Astrocyte of the hippocampus (primary cell): ENCODE measurements around the gene HPS1.

Source experiments
- DNase-seq: peaks from one replicate; pipeline ENCODE4 v3.0.0; 2011; ENCODE audit warnings: low read depth, low spot score

HPS1 gene

GRCh38 chr10:98432330-98432729 lies 14.4 kb downstream of the HPS1 start:
- DNase-seq = no peak

- DNase-seq = no peak
Measured at GRCh38 chr10:98431016-98431415, 15.7 kb downstream of the HPS1 start.

GRCh38 chr10:98430427-98430826 lies 16.3 kb downstream of the HPS1 start:
- DNase-seq = no peak

GRCh38 chr10:98429320-98430072 lies 17.2 kb downstream of the HPS1 start:
- no peak for DNase-seq

- DNase-seq = no peak
Measured at GRCh38 chr10:98427011-98427515, 19.7 kb downstream of the HPS1 start.

DNA sequence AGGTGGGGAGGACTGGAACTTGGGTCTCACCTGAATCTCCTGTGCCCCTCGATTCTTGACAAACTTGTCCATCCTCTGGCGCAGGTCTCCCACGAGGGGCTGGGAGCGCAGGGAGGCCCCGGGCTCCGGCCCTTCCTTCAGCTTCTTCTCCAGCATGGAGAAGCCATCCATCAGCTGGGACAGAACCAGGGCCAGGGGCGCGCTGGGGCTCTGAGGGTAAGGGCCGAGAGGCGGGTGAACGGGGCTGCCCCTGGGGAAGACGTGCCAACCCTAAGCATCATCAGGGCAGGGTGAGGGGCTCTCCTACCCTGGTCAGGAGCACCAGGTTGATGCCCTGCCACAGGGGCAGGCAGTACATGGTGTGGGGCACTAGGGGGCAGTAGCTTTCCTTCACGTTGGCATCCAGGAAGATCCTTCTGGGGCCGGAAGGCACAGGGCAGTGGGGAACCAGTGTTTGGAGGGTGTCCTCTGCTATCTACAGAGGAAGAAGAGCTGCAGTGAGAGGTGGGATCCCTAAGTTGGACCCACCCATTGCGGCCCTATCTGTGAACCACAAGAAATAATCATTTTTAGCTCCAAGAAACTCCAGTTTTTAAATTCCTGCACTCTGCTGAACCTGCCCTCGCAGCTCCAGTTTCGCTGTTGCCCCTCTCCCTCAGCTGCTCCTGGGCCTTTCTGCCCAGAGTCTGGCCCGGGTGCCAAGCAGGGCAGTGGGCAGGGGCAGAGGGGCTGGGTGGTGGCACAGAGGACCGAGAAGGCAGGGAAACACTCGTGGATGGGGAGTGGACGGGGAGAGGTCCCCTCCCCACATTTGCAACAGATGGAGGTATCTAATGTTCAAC lies 21.0 kb downstream of the HPS1 start:
- peak; percentile 50 for DNase-seq

DNA sequence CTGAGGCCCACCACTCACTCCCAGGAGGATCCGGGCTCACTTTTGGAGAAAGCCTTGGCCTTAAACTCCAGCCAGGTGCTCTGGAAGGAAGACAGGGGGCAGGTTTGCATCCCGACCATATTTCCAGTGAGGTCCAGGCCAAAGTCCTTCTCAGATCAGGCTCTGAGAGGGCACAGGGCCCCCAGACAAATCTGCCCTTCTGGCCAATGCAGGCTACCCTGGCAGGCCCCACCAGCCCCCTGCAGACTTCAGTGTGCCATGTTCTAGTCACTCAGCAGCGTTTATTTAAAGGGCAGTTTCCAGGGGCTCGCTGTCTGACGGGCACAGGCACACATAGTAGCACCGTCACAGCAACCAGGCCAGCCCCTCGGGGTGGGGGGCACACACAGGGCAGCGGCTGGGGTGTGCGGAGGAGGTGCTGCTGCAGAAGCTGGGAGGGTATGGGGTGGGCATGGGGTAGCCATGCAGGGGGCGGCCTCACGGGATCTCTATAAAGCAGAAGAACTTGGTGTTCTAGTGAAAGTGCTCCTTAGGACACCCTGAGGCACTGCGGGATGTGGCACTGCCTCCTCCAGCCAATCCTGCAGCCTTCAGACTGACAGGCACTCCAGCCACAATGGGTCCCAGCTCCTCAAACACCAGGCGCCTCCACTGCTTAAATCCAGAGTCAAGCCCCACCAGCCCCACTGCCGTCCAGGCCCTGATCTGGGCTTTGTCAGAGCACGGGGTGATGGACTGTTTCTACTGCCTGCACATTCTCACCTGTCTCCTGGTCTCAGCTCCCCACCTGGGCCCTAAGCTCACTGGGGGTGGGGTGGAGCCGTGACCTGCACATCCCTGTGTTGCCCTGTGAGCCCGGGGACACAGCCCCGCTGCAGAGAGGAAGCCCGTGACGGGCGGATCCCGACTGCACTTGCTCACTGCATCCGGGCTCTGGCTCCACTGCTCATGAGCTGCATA lies 22.2 kb downstream of the HPS1 start:
- no peak for DNase-seq

GRCh38 chr10:98423691-98424120 lies 23.0 kb downstream of the HPS1 start:
- DNase-seq = no peak

GRCh38 chr10:98422182-98422581 lies 24.6 kb downstream of the HPS1 start:
- DNase-seq = no peak

DNA sequence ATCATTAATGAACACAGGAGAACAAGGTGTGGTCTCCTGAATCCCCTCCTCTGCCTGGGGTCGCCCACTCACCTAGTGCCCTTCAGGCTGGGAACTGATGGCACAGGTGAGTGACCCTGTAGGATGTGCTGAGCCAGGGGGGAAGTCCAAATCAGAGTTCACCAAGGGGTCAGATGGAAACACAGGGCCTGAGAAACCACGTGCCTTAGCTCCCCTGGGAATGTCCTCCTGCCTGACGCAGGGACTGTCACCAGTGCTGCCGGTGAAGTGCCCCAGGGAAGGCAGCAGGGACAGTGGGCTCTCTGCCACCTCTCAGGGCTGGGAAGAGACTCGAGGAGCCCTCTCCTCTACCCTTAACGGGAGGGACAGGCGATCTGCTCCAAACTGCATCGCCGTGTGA lies 25.9 kb downstream of the HPS1 start:
- DNase-seq = no peak

- DNase-seq = no peak
Measured at GRCh38 chr10:98419469-98420261, 27.1 kb downstream of the HPS1 start.

- DNase-seq = no peak
Measured at GRCh38 chr10:98418665-98419468, 27.9 kb downstream of the HPS1 start.

DNA sequence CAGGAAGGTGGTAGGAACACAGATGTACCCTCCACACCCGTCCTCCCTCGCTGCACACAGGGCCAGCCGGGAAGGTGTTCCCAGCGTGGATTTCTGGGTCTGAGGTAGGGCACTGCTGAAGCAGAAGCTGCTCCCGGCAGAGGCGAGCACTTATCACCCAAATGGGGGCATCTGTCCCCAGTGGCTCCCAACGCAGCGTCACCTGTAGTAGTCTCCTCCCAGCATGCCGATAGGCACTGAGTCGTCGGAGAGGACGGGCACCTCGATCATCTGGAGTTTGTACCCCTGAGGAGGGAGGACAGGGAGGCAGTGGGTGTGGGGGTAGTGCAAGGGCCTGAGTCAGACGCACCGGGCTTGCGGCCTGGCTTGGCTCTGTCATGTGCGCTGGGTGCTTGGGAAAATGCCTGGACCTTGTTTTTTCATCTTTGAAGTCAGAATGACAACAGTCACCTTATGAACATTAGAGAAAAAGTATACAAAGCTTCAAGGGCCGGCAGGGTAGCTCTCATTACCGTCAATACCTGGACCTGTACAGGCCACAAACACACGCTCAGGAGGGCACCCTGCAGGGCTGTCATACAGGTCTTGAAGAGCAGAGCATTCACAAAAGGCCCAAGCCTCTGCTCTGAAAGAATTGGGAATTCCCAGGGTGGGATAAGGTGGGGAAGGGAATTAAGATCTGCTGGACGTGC lies 28.6 kb downstream of the HPS1 start:
- DNase-seq = no peak

- no peak for DNase-seq
Measured at GRCh38 chr10:98417481-98417959, 29.2 kb downstream of the HPS1 start.

- DNase-seq = no peak
Measured at GRCh38 chr10:98416606-98417388, 29.9 kb downstream of the HPS1 start.

- DNase-seq = peak; percentile 20
Measured at GRCh38 chr10:98415731-98416119, 31.0 kb downstream of the HPS1 start.

GRCh38 chr10:98414932-98415730 lies 31.6 kb downstream of the HPS1 start, which contains the start of gene PYROXD2:
PYROXD2 (minus strand) TSS chr10:98415182; CDS start chr10:98415135, 47 bp downstream.
- DNase-seq = peak; percentile 97
